HepG2 (cell line): ENCODE measurements around the gene WDSUB1. TPM values are rescaled to one million over a fixed set of nuclear protein-coding genes. Genes with fewer than 3 reads are reported as not detected.

Source experiments
- FOXA3 ChIP-seq: IDR thresholded peaks from 2 replicates; pipeline ENCODE4 v1.6.1; 2016; ENCODE audit warnings: missing genetic modification reagents, missing compliant biosample characterization
- HNF4A ChIP-seq: sonication (generic); formaldehyde crosslinking; IDR thresholded peaks from 2 replicates; pipeline ENCODE4 v1.4.0; 2020; ENCODE audit warnings: missing genetic modification reagents
- RBFOX2 ChIP-seq: fragments of 200-400 bp; formaldehyde crosslinking; IDR thresholded peaks from 2 replicates; pipeline ENCODE4 v1.6.1; 2017; ENCODE audit warnings: low read depth, mild to moderate bottlenecking, low read length
- REPIN1 ChIP-seq: sonication (generic); formaldehyde crosslinking; IDR thresholded peaks from 2 replicates; pipeline ENCODE4 v1.8.0; 2022; ENCODE audit warnings: missing genetic modification reagents, low read depth, mild to moderate bottlenecking, borderline replicate concordance
- RFX3 ChIP-seq: IDR thresholded peaks from 2 replicates; pipeline ENCODE4 v1.6.1; 2016; ENCODE audit warnings: missing biosample characterization, missing genetic modification reagents
- RXRA ChIP-seq: sonication (generic); formaldehyde crosslinking; IDR thresholded peaks from 2 replicates; pipeline ENCODE4 v1.5.1; 2020; ENCODE audit warnings: missing genetic modification reagents
- SAP130 ChIP-seq: IDR thresholded peaks from 2 replicates; pipeline ENCODE4 v1.6.1; 2016; ENCODE audit warnings: low read depth
- SSRP1 ChIP-seq: IDR thresholded peaks from 2 replicates; pipeline ENCODE4 v1.6.1; 2016; ENCODE audit warnings: control low read depth
- ZSCAN29 ChIP-seq: sonication (generic); formaldehyde crosslinking; conservative IDR thresholded peaks from 2 replicates; pipeline ENCODE4 v1.4.0; 2020; ENCODE audit warnings: mild to moderate bottlenecking, missing genetic modification reagents
- ZSCAN30 ChIP-seq: sonication (generic); formaldehyde crosslinking; IDR thresholded peaks from 2 replicates; pipeline ENCODE4 v1.5.0; 2020; ENCODE audit warnings: mild to moderate bottlenecking, missing genetic modification reagents
- polyA plus RNA-seq, 8 experiments: library from polyadenylated mRNA; depleted of rRNA in 3 of 8; stranded (reverse) in 7 of 8; unstranded in 1 of 8; fragments of >200 nt; fragmentation: Illumina TruSeq in 4 of 8; extraction: Trizol in 4 of 8; gene quantifications; 2 replicates each; pipeline versions ENCODE4 v1.2.1 to v1.2.3, GENCODE V29; 2011 to 2016; ENCODE audit warnings: low read depth in 4 of 8, missing spikeins in 1 of 8, mixed read lengths in 1 of 8; ENCODE audit not compliant: insufficient read depth in 1 of 8
- total RNA-seq, 5 experiments: library from RNA; depleted of rRNA; stranded (reverse); fragments of >200 nt; fragmentation: Illumina TruSeq; extraction: Trizol; gene quantifications; 2 replicates each; pipeline ENCODE4 v1.2.3, GENCODE V29; 2016; ENCODE audit warnings: low read depth in 1 of 5
- TF ChIP-seq, protein P1 (sequence below): fragments of 450-650 bp; IDR thresholded peaks from 2 replicates; pipeline ENCODE4 v1.6.1; 2017; ENCODE audit warnings: mild to moderate bottlenecking
- TF ChIP-seq, protein P2 (sequence below): sonication (generic); formaldehyde crosslinking; IDR thresholded peaks from 2 replicates; pipeline ENCODE4 v1.4.0; 2020; ENCODE audit warnings: missing genetic modification reagents
- TF ChIP-seq, protein P3 (sequence below): sonication (generic); formaldehyde crosslinking; IDR thresholded peaks from 2 replicates; pipeline ENCODE4 v1.4.0; 2020; ENCODE audit warnings: mild to moderate bottlenecking, missing genetic modification reagents
- TF ChIP-seq, protein P4 (sequence below): sonication (generic); formaldehyde crosslinking; IDR thresholded peaks from 2 replicates; pipeline ENCODE4 v1.5.0; 2020; ENCODE audit warnings: missing genetic modification reagents
- TF ChIP-seq, protein P5 (sequence below): sonication (generic); formaldehyde crosslinking; IDR thresholded peaks from 2 replicates; pipeline ENCODE4 v1.5.0; 2020; ENCODE audit warnings: missing genetic modification reagents
- TF ChIP-seq, protein P6 (sequence below): sonication (generic); formaldehyde crosslinking; conservative IDR thresholded peaks from 2 replicates; pipeline ENCODE4 v1.4.0; 2020; ENCODE audit warnings: missing genetic modification reagents
- TF ChIP-seq, protein P7 (sequence below), 2 experiments: fragments of 450-650 bp in 1 of 2; sonication (generic) in 1 of 2; formaldehyde crosslinking; IDR thresholded peaks; 2 replicates each; pipeline versions ENCODE4 v1.5.0 to v1.8.0; 2020 to 2022; ENCODE audit warnings: mild to moderate bottlenecking in 1 of 2, missing genetic modification reagents in 1 of 2
- TF ChIP-seq, protein P8 (sequence below): IDR thresholded peaks from 2 replicates; pipeline ENCODE4 v1.6.1; 2016; ENCODE audit warnings: low read depth, borderline replicate concordance

Gene WDSUB1
- total and polyA plus RNA-seq, 2 of the 13 experiments (the other 11 are each of a cell fraction or from before 2014, with no cell fraction given), result 10.1 to 10.7 TPM

DNA sequence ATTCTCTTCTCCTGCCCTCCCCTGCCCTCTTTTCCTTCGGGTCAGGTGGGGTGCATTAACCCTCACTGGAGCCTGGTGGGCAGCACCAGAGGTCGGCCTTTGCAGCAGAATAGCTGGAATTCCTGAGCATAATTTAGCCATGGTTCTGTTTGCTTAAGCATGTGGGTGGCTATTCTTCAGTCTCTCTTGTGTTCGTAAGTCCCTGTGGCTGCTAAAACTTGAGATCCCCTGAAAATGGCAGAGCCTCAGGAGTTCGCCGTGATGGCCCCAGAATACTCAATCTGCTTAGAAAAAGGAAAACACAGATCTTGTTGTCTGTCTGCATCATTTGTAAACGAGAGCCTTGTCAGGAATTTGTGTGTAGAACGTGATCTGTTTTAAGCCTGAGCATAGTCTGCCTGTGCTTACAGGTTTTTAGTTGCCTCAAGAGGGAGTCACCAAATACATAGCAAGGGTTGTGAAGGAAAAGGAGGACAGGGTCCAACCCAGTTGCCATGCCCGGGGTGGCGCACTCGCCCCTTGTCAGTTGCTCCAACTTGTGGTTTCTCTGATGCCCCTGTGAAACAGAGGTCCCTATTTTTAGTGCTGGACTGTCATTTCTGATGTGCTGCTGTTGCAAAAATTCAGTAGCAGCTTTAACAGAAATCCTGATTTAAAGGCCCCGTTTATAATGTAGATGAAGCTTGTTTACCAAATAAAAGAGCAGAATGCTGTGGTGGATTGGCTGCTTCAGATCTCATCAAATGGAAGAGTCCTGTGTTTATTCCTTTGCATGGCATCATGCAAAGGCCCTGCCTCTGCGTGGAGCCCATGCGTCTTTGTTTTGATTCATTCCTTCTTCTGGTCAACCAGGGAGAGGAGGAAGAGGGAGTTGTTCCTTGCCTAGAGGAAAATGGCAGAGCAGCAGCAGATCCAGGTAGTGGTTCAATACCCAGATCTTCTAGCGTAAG lies 74.8 kb downstream of the WDSUB1 start (continued):
- 0 out of 2 replicates have a peak, but pooled peaks have one; percentile 23 for TF ChIP-seq FOXA3 (CRISPR knock-in tag)
- TF ChIP-seq, protein P1, sequence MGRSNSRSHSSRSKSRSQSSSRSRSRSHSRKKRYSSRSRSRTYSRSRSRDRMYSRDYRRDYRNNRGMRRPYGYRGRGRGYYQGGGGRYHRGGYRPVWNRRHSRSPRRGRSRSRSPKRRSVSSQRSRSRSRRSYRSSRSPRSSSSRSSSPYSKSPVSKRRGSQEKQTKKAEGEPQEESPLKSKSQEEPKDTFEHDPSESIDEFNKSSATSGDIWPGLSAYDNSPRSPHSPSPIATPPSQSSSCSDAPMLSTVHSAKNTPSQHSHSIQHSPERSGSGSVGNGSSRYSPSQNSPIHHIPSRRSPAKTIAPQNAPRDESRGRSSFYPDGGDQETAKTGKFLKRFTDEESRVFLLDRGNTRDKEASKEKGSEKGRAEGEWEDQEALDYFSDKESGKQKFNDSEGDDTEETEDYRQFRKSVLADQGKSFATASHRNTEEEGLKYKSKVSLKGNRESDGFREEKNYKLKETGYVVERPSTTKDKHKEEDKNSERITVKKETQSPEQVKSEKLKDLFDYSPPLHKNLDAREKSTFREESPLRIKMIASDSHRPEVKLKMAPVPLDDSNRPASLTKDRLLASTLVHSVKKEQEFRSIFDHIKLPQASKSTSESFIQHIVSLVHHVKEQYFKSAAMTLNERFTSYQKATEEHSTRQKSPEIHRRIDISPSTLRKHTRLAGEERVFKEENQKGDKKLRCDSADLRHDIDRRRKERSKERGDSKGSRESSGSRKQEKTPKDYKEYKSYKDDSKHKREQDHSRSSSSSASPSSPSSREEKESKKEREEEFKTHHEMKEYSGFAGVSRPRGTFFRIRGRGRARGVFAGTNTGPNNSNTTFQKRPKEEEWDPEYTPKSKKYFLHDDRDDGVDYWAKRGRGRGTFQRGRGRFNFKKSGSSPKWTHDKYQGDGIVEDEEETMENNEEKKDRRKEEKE, result no peak
- TF ChIP-seq, protein P2, sequence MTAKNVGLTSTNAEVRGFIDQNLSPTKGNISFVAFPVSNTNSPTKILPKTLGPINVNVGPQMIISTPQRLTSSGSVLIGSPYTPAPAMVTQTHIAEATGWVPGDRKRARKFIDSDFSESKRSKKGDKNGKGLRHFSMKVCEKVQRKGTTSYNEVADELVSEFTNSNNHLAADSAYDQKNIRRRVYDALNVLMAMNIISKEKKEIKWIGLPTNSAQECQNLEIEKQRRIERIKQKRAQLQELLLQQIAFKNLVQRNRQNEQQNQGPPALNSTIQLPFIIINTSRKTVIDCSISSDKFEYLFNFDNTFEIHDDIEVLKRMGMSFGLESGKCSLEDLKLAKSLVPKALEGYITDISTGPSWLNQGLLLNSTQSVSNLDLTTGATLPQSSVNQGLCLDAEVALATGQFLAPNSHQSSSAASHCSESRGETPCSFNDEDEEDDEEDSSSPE (CRISPR knock-in tag), result no peak
- TF ChIP-seq SAP130 (CRISPR knock-in tag), result no peak
- peak; percentile 56; the same call in 1 of the 2 replicates for TF ChIP-seq RXRA (CRISPR knock-in tag)
- TF ChIP-seq SSRP1 (CRISPR knock-in tag), result no peak
- TF ChIP-seq RFX3 (CRISPR knock-in tag), result no peak
- TF ChIP-seq, protein P3, sequence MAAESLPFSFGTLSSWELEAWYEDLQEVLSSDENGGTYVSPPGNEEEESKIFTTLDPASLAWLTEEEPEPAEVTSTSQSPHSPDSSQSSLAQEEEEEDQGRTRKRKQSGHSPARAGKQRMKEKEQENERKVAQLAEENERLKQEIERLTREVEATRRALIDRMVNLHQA, result no peak
- no peak for TF ChIP-seq RBFOX2
- TF ChIP-seq, protein P4, sequence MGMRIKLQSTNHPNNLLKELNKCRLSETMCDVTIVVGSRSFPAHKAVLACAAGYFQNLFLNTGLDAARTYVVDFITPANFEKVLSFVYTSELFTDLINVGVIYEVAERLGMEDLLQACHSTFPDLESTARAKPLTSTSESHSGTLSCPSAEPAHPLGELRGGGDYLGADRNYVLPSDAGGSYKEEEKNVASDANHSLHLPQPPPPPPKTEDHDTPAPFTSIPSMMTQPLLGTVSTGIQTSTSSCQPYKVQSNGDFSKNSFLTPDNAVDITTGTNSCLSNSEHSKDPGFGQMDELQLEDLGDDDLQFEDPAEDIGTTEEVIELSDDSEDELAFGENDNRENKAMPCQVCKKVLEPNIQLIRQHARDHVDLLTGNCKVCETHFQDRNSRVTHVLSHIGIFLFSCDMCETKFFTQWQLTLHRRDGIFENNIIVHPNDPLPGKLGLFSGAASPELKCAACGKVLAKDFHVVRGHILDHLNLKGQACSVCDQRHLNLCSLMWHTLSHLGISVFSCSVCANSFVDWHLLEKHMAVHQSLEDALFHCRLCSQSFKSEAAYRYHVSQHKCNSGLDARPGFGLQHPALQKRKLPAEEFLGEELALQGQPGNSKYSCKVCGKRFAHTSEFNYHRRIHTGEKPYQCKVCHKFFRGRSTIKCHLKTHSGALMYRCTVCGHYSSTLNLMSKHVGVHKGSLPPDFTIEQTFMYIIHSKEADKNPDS (CRISPR knock-in tag), result no peak
- TF ChIP-seq ZSCAN30 (CRISPR knock-in tag), result no peak
- TF ChIP-seq ZSCAN29 (CRISPR knock-in tag), result no peak
- TF ChIP-seq, protein P5, sequence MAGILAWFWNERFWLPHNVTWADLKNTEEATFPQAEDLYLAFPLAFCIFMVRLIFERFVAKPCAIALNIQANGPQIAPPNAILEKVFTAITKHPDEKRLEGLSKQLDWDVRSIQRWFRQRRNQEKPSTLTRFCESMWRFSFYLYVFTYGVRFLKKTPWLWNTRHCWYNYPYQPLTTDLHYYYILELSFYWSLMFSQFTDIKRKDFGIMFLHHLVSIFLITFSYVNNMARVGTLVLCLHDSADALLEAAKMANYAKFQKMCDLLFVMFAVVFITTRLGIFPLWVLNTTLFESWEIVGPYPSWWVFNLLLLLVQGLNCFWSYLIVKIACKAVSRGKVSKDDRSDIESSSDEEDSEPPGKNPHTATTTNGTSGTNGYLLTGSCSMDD (CRISPR knock-in tag), result no peak
- peak; percentile 69 for TF ChIP-seq HNF4A (CRISPR knock-in tag)
- no peak for TF ChIP-seq REPIN1 (CRISPR knock-in tag)
- TF ChIP-seq, protein P6, sequence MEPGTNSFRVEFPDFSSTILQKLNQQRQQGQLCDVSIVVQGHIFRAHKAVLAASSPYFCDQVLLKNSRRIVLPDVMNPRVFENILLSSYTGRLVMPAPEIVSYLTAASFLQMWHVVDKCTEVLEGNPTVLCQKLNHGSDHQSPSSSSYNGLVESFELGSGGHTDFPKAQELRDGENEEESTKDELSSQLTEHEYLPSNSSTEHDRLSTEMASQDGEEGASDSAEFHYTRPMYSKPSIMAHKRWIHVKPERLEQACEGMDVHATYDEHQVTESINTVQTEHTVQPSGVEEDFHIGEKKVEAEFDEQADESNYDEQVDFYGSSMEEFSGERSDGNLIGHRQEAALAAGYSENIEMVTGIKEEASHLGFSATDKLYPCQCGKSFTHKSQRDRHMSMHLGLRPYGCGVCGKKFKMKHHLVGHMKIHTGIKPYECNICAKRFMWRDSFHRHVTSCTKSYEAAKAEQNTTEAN (CRISPR knock-in tag), result no peak
- TF ChIP-seq, protein P7, sequence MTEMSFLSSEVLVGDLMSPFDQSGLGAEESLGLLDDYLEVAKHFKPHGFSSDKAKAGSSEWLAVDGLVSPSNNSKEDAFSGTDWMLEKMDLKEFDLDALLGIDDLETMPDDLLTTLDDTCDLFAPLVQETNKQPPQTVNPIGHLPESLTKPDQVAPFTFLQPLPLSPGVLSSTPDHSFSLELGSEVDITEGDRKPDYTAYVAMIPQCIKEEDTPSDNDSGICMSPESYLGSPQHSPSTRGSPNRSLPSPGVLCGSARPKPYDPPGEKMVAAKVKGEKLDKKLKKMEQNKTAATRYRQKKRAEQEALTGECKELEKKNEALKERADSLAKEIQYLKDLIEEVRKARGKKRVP (CRISPR knock-in tag; IDR thresholded peaks at IDR 0.05), result no peak
- TF ChIP-seq, protein P8, sequence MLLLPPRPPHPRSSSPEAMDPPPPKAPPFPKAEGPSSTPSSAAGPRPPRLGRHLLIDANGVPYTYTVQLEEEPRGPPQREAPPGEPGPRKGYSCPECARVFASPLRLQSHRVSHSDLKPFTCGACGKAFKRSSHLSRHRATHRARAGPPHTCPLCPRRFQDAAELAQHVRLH (CRISPR knock-in tag), result no peak
